ENCODE results near the gene HHIPL2.
"Not testable (repeated sequence)": the region's sequence is repeated elsewhere in the genome, so short reads cannot be mapped to it uniquely, and the experiment has no call there.

Gene HHIPL2

GRCh38 chr1:222539951-222540597 is 7.8 kb downstream of the HHIPL2 start:
- DNase-seq: no peak

DNA sequence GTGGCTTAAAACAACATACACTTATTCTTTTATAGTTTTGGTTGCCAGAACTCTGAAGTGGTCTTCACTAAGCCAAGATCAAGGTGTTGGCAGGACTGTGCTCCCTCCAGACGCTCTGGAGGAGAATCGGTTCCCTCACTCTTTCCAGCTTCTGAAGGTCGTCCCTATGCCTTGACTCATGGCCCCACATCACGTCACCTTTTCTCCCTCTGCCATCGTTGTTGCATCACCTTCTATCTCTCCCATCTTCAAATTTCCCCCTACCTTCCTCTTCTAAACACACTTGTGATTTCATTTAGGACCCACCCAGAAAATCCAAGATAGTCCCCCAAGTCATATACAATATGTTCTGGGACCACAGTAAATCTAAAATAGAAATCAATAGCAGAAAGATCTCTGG is 12.4 kb downstream of the HHIPL2 start:
- no peak for DNase-seq

GRCh38 chr1:222530852-222531251 is 17.1 kb downstream of the HHIPL2 start:
- no peak for DNase-seq

- DNase-seq: no peak
Observed at GRCh38 chr1:222529916-222530315, 18.0 kb downstream of the HHIPL2 start.

DNA sequence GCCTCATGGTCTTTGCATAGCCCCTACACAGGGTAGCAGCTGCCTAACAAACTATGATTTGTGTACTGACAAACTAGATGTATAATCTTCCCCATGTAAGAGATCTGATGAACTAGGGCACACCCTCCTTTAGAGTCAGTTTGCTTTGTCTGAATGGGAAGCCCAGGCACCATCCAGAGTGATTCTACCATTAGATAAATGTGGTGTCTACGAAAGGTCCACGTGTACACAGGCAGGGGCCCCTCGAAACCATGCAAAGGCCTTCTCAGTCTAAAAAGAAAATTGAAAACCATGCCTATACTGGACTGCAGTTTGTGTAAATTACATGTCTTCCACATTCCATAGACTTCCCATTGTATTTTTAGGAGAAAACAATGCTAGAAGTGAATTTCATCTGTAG is 18.7 kb downstream of the HHIPL2 start:
- no peak for DNase-seq

DNA sequence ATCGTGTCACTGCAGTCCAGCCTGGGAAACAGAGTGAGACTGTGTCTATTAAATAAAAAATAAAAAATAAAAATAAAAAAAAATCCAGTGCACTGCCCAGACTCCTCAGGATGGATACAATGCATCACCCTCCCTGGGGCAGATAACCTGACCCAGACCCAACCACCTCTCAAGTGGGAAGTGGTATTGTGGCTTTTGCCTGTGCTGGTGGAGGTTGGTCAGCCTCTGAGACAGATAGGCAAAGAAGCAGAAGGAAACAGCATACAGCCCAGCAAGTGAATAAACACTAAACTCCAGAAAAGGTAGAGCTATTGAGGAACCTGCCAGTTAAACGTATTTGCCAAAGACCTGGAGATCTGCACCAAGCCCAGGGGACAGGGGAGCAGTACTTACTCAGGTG is 22.0 kb downstream of the HHIPL2 start:
- DNase-seq: no peak

DNA sequence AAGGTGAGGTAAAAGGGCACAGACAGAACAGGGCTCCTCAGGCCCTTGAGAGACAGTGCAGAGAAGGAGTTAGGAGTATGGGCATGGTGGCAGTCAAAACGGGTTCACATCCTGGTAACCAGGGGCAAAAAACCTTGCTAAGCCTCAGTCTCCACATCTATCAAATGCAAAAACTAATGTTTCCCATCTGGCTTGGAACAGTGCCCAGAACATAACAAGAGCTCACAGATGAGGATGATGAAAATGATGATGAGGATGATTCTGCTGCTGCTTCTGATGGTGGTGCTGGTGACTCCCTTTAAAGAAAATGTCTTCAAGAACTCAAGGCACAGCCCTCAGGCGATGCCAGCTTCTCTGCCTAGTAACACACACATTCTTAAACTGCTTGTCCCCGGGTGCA is 24.1 kb downstream of the HHIPL2 start:
- DNase-seq: no peak

- no peak for DNase-seq
Observed at GRCh38 chr1:222522105-222522915, 25.6 kb downstream of the HHIPL2 start.

- DNase-seq: no peak
Observed at GRCh38 chr1:222521299-222522104, 26.4 kb downstream of the HHIPL2 start.

DNA sequence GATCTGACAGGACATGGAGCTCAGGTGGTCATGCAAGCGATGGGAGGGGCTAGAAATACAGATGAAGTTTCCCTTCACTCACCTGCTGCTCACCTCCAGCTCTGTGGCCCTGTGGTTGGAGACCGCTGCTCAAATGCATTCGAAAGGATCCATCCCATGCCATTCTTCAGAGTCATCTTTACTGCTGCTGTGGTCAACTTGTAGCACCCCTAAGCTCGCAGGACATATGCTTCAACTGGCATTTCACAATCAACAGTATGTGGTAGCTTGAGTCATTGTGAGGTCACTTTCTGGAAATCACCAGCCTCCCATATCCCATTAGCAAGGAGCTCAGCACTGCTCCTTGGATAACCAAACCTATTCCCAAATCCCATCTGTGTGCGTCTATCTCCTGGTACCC is 58.4 kb downstream of the HHIPL2 start:
- DNase-seq: not testable (repeated sequence)

GRCh38 chr1:222487774-222488173 is 60.1 kb downstream of the HHIPL2 start:
- DNase-seq: not testable (repeated sequence)

DNA sequence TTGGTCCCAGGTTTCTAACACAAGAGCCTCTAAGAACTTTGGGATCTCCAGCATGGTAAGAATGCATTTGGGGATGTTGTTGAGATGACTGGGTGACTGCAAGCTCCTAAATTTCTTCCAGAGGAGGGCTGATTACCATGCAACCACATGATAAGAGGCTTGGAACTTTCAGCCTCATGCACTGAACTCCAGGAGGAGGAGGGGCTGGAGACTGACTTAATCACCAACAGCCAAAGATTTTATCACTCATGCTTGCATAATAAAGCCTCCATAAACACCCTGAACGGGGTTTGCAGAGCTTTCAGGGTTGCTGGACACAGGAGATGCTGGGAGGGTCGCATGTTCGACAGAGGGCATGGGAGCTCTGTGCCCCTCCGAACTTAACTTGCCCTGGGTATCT is 63.9 kb downstream of the HHIPL2 start:
- DNase-seq: not testable (repeated sequence)

- not testable (repeated sequence) for DNase-seq
Observed at GRCh38 chr1:222479567-222479966, 68.3 kb downstream of the HHIPL2 start.

DNA sequence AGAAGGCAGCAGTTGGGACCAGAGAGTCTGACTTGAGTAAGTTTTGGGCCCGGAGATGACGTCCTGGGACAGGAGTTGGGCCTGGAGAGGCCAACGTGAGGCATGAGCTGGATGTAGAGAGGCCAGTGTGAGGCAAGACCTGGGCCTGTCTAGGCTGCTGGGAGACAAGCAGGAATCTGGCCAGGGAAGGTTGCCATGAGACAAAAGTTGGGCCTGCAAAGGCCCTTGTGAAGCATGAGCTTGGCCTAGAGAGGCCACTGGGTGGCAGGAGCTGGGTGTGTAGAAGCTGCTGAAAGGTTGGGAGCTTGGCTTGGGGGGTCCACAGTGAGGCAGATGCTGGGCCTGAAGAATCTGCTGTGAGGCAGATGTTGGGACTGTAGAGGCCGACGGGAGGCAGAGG is 71.5 kb downstream of the HHIPL2 start:
- DNase-seq: not testable (repeated sequence)

DNA sequence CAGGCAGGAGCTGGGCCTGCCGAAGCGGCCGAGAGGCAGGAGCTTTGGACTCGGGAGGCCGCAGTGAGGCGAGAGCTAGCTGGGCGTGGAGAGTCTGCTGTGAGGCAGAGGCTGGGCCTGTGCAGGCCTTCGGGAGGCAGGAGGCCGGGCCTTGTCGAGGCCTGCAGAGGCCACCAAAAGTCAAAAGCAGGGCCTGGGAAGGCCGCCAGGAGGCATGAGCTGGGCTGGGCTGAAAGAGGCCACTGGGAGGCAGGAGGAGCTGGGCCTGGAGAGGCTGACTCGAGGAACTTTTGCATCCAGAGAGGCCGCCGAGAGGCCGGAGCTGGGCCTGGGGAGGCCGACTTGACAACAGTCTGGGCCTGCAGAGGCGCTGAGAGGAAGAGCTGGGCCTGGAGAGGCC is 74.2 kb downstream of the HHIPL2 start:
- DNase-seq: not testable (repeated sequence)

- DNase-seq: not testable (repeated sequence)
Observed at GRCh38 chr1:222472776-222473540, 74.9 kb downstream of the HHIPL2 start.
